ENCODE data around the gene ST3GAL5. TPM values are rescaled to one million over a fixed set of nuclear protein-coding genes. Genes with fewer than 3 reads are reported as not detected.

The ST3GAL5 gene
- total RNA-seq, 2 experiments from 2014 or later: 7.4 to 11.3 TPM

DNA sequence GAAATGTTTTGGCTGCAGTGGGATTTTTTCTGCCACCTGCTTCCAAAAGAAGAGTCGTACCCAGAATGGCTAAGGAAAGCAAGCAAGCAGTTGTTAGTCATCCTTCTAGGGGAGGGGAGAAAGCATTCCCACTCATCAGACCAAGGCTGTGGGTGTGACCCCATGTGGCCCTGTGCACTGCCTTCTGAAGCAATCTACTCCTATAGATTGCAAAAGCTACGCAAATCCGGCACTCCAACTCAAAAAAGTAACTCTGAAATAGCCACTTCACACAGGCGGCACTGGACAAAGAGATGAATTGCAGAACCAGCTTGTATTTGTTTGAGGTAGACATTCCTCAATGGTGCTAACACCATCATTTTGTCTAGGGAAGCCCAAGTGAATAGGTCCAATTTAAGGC, 44.3 kb downstream of the ST3GAL5 start:
- Histone ChIP-seq H3K9me2 (ENCODE audit: insufficient read depth, low read length) (no peaks in the 10 kb centered on the region), H3K27ac (ENCODE audit: low read depth, low read length, poor library complexity, severe bottlenecking) (no peak overlapping the region), H3K4me3 (ENCODE audit: low read depth, low read length, poor library complexity, severe bottlenecking) (no peak overlapping the region), H2AFZ (ENCODE audit: low read length) (no peak overlapping the region), H3K9me3 (ENCODE audit: low read length) (no peaks in the 10 kb centered on the region), H3K36me3 (ENCODE audit: insufficient read depth, low read length) (no peaks in the 10 kb centered on the region), H4K20me1 (ENCODE audit: insufficient read depth, low read length) (no peaks in the 10 kb centered on the region), H3K4me2 (ENCODE audit: low read length) (no peak overlapping the region), H3K4me1 (ENCODE audit: insufficient read depth, low read length, poor library complexity, severe bottlenecking) (no peaks in the 10 kb centered on the region), H3K79me2 (ENCODE audit: insufficient read depth, low read depth, low read length) (no peaks in the 10 kb centered on the region)
- no peak for DNase-seq (ENCODE audit: low spot score)
- intact Hi-C loops (cut with micrococcal nuclease; ENCODE audit: unreplicated experiment): no loop called here
- no TSS peak for BruUV-seq (replicated peaks)
- TF ChIP-seq CTCF (conservative IDR thresholded peaks at IDR 0.05; ENCODE audit: low read length) (no peak), EZH2phosphoT487 (IDR thresholded peaks at IDR 0.05; ENCODE audit: borderline replicate concordance, low read depth, low read length) (no peak)
- POLR2A ChIA-PET: no interaction called here
- CTCF ChIA-PET (ENCODE audit: unreplicated experiment): interaction anchor here (0.7 kb wide), 1 partner anchor 17 kb away, joined by 3 read pairs; no protein-coding TSS in a partner anchor

- peak; percentile 35 for DNase-seq (ENCODE audit: low spot score)
- H2AFZ ChIP-seq (ENCODE audit: low read length): no peak overlapping the region
- ChIA-PET POLR2A (no interaction called here), CTCF (ENCODE audit: unreplicated experiment) (no interaction called here)
- H3K27ac ChIP-seq (ENCODE audit: low read depth, low read length, poor library complexity, severe bottlenecking): no peak overlapping the region
- H4K20me1 ChIP-seq (ENCODE audit: insufficient read depth, low read length): no peaks in the 10 kb centered on the region
- no peaks in the 10 kb centered on the region for H3K36me3 ChIP-seq (ENCODE audit: insufficient read depth, low read length)
- BruUV-seq (replicated peaks): no TSS peak
- H3K4me2 ChIP-seq (ENCODE audit: low read length): no peak overlapping the region
- no peaks in the 10 kb centered on the region for H3K9me3 ChIP-seq (ENCODE audit: low read length)
- H3K4me1 ChIP-seq (ENCODE audit: insufficient read depth, low read length, poor library complexity, severe bottlenecking): no peaks in the 10 kb centered on the region
- TF ChIP-seq EZH2phosphoT487 (IDR thresholded peaks at IDR 0.05; ENCODE audit: borderline replicate concordance, low read depth, low read length): no peak
- TF ChIP-seq CTCF (conservative IDR thresholded peaks at IDR 0.05; ENCODE audit: low read length): peak; percentile 90
- H3K9me2 ChIP-seq (ENCODE audit: insufficient read depth, low read length): no peaks in the 10 kb centered on the region
- no peak overlapping the region for H3K4me3 ChIP-seq (ENCODE audit: low read depth, low read length, poor library complexity, severe bottlenecking)
- no peaks in the 10 kb centered on the region for H3K79me2 ChIP-seq (ENCODE audit: insufficient read depth, low read depth, low read length)
- intact Hi-C loops (cut with micrococcal nuclease; ENCODE audit: unreplicated experiment): no loop called here
These were observed 45.2 kb downstream of the ST3GAL5 start for GRCh38 chr2:85843543-85843942.

DNA sequence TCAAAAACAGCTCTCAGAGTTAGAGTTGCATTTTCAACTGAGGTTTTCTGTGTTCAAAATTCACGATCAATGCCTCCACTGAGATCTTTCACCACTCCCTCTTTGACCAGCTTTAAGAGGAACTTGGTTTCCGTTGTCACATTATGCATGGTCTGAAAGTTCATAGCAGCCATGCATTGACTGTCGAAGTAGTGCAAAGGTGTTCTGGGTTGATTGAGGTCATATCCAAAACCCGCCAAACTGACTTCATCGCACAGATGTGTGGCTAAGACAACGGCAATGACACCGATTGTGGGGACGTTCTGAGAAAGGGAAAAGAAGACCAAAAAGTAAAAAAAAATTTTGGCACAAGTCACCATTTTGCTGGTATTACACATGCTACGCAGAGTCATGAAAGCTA, 48.7 kb downstream of the ST3GAL5 start:
- CTCF ChIA-PET (ENCODE audit: unreplicated experiment): no interaction called here
- Histone ChIP-seq H3K4me2 (ENCODE audit: low read length) (no peak overlapping the region), H2AFZ (ENCODE audit: low read length) (no peak overlapping the region), H3K79me2 (ENCODE audit: insufficient read depth, low read depth, low read length) (no peaks in the 10 kb centered on the region), H3K9me2 (ENCODE audit: insufficient read depth, low read length) (no peaks in the 10 kb centered on the region), H3K4me3 (ENCODE audit: low read depth, low read length, poor library complexity, severe bottlenecking) (no peak overlapping the region), H3K36me3 (ENCODE audit: insufficient read depth, low read length) (no peaks in the 10 kb centered on the region), H3K9me3 (ENCODE audit: low read length) (no peaks in the 10 kb centered on the region), H3K4me1 (ENCODE audit: insufficient read depth, low read length, poor library complexity, severe bottlenecking) (no peaks in the 10 kb centered on the region), H3K27ac (ENCODE audit: low read depth, low read length, poor library complexity, severe bottlenecking) (no peak overlapping the region), H4K20me1 (ENCODE audit: insufficient read depth, low read length) (no peaks in the 10 kb centered on the region)
- POLR2A ChIA-PET: no interaction called here
- intact Hi-C loops (cut with micrococcal nuclease; ENCODE audit: unreplicated experiment): no loop called here
- BruUV-seq (replicated peaks): no TSS peak
- TF ChIP-seq CTCF (conservative IDR thresholded peaks at IDR 0.05; ENCODE audit: low read length) (no peak), EZH2phosphoT487 (IDR thresholded peaks at IDR 0.05; ENCODE audit: borderline replicate concordance, low read depth, low read length) (no peak)
- no peak for DNase-seq (ENCODE audit: low spot score)

Data from OCI-LY7 (cell line).